HPDE6-E6E7 (cell line): Measurements from ENCODE around the gene ZDHHC17.
"Not testable (repeated sequence)": the region's sequence is repeated elsewhere in the genome, so short reads cannot be mapped to it uniquely, and the experiment has no call there.

Experiments
- DNase-seq: peaks from one replicate; pipeline ENCODE4 v3.0.0; 2011; ENCODE audit warnings: missing footprints; ENCODE audit errors: extremely low spot score

The ZDHHC17 gene

DNA sequence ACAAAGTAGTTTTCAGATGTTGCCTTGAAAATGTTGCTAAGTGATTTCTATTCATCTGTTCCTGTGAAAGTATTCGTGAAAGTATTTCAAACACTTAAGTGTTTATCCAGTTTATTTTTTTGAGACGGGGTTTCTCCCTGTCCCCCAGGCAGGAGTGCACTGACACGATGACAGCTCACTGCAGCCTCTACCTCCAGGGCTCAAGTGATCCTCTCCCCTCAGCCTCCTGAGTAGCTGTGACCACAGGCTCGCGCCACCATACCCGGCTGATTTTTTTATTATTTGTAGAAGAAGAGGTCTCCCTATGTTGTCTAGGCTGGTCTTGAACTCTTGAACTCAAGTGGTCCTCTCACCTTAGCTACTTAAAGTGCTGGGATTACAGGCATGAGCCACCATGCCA lies 1.7 kb downstream of the ZDHHC17 start:
- DNase-seq = no peak

DNA sequence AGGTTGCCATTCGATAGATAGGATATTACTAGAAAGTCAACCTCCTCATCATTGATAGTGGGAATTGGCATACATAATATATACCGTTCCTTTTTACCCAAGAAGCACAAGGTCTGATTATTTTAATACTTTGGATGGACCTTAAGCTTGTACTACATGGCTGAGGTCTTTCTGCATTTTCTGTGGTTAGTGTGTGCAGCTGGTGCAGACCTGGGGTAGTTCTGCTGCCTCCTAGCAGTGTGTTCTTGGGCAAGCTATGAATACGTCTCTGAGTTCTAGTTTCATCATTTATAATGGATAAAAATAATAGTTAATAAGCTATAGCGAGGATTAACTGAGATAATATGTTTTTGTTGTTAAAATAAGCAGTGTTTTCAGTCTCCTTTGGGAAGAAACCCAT lies 2.2 kb downstream of the ZDHHC17 start:
- no peak for DNase-seq

DNA sequence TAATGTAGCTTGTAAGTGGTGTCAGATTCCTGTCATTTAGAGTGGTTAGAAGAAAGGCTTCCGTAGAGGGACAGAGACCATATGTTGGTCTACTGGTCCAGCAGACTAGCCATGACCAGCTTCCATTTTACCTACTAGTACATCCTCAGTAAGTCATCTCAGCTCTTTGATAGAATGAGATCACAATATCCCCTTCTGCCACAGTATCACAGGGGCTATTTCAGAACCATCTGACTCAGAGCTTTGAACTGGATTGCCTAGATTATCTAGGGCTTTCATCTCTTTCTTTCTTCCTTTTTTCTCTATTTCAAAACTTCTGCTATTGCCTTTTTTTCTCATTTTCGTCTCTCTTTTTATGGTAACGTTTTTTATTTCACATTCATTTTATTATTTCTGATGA lies 4.7 kb downstream of the ZDHHC17 start:
- DNase-seq = no peak

DNA sequence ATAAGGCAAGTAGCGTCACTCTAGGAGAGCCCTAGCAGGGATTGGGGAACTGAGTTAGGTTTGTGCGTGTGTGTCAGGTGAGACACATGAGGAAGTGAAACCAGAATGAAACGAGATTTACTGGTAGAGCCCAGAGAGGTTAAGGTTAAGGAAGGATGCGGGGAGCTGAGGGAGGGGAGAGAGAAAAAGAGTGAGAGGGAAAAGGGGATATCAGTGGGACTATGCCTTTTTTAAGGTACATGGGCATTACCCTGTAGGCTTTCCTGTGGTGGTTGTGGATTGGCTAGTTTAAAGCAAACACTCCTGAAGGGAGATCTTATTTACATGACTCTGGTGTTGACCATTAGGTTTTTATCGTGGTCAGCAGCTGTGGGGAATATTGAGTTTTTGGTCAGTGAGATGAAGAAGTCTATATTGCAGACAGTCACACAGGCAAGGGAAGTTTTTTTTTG lies 13.9 kb downstream of the ZDHHC17 start:
- no peak for DNase-seq

DNA sequence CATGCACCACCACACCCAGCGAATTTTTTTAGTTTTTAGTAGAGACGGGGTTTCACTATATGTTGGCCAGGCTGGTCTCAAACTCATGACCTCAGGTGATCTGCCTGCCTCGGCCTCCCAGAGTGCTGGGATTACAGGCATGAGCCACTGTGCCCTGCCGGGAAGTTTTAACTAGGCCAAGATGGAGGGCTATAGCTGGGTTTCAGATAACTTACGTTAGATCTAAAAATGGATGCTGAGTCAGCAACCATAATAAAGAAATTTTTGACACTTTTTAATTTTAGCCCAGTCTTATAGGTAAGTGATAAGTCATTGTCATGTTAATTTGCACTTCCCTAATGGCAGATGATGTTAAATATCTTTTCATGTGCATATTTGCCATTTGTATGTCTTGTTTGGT lies 14.4 kb downstream of the ZDHHC17 start:
- no peak for DNase-seq

DNA sequence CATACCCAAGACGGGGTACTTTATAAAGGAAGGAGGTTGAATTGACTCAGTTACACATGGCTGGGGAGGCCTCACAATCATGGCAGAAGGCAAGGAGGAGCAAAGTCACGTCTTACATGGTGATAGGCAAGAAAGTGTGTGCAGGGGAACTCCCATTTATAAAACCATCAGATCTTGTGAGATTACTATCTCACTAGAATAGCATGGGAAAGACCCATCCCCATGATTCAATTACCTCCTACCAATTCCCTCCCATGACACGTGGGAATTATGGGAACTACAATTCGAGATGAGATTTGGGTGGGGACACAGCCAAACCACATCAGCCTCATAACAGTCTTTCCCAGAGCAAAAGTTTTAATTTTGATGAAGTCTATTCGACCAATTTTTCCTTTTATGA lies 15.4 kb downstream of the ZDHHC17 start:
- DNase-seq = not testable (repeated sequence)

DNA sequence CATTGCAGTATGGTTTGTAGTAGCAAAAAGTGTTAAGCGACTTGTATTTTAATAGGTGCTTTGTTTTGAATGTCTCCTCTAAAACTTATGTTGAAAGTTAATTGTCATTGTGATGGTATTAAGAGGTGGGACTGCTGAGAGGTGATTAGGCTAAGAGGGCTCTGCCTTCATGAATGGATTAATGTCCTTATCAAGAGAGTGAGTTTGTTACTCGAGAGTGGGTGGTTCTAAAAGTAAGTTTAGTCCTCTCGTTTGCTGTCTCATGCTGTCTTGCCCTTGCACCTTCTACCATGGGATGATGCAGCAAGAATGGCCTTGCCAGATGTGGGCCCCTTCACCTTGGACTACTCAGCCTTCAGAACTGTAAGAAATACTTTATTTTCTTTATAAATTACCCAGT lies 17.4 kb downstream of the ZDHHC17 start:
- no peak for DNase-seq

DNA sequence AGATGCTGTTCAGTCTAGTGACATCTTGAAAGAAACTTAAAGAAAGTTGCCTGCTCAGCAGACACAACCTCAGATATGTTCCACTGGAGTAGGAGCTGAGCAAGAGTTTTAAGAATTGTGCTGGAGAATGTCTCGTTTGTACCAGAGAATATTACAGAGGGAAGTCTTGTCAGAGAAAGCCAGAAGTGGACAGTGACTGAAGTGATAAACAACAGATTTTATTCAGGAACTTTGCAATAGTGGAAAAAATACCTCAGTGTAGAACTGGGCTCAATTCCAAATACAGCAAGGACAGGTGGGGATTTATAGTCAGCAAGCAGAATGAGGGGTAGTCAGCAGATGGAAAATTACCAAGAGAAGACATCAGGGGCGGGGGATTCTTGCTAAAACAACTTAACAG lies 18.6 kb downstream of the ZDHHC17 start:
- no peak for DNase-seq

DNA sequence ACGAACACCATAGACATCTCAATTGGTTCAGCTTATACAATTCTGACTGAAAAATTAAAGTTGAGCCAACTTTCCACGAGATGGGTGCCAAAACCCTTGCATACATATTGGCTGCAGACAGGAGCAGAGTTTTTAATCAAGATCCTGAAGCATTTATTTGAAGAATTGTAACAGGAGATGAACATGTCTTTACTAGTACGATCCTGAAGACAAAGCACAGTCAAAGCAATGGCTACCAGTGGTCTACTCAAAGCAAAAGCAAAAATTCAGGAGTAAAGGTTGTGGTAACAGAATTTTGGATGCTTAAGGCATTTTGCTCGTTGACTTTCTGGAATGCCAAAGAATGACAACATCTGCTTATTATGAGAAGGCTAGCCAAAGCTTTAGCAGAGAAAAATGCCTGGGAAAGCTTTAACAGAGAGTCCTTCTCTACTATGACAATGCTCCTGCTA lies 20.7 kb downstream of the ZDHHC17 start:
- no peak for DNase-seq

DNA sequence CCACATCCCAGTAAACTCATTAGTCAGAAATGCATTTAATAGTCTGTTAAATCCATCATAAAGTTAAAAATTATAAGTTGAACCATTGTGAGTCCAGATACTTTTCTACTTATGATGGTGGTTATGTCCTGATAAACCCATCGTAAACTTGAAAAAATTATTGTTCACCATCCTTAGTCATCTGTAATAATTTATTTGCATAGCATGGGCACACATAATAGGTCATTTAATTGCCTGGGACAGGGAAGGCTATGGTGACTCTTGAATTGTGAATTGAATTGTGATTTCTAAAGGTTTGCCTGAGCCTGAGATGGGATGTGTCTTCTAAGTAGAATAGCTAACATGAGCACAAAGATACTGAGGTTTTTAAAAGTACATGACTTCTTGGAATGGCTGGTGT lies 21.5 kb downstream of the ZDHHC17 start:
- DNase-seq = no peak

DNA sequence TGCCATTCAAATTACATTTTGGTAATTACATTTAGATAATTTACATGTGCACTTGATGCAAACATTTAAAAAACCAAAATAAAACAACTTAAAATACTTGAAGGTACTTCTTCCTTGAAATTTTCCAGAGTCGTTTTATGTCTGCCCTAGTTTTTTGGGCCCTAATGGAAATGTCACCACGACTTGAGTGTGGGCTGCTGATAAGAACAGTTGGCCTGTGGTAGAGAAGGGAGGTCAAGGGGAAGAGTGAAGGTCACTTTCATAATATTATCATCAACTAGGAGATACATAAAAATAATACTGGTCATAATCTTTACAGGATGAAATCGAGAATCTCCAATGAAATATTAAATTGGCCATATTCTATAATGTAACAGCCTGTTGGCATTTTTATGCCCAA lies 23.1 kb downstream of the ZDHHC17 start:
- DNase-seq = no peak

DNA sequence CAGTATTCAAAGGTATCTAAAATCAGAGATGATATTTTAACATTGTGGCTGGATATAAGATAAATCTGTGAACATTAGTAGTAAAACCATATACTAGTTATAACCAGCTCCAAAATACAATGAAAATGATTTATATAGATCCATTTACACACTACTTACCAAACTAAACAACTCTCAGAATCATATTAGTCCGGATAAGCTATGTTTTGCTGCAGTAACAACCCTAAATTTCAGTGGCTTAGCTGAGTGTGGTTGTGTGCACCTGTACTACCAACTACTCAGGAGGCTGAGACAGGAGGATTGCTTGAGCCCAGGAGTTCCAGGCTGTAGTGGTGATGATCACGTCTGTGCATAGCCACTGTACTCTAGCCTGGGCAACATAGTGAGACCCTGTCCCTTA lies 23.8 kb downstream of the ZDHHC17 start:
- no peak for DNase-seq

DNA sequence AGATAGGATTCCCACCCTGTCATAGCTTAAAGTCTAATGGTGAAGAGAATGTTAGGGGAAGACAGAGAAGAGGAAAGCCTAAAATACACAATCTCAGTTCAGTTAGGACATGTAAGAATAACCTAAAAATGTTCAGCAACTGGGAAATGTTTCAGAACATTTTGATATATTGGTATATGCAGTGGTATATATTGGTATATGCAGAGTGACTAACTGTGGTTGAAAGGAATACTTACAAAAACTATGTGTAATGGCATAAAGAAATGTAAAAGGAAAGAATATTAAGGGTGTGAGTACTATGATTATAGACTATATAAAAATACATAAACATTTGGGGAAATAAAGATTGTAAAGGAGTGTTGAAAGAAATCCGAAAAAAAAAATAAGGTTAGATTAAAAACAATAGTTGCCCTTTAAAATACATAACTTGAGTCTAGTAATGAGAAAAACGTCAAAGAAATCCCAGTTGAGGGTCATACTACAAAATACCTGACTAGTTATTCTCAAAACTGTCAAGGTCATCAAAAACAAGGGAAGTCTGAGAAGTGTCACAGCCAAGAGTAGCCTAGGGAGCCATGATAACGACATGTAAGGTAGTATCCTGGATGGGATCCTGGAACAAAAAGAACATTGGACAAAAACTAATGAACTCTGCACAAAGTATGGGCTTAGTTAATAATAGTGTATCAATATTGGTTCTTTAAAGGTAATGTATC lies 25.6 kb downstream of the ZDHHC17 start:
- no peak for DNase-seq

DNA sequence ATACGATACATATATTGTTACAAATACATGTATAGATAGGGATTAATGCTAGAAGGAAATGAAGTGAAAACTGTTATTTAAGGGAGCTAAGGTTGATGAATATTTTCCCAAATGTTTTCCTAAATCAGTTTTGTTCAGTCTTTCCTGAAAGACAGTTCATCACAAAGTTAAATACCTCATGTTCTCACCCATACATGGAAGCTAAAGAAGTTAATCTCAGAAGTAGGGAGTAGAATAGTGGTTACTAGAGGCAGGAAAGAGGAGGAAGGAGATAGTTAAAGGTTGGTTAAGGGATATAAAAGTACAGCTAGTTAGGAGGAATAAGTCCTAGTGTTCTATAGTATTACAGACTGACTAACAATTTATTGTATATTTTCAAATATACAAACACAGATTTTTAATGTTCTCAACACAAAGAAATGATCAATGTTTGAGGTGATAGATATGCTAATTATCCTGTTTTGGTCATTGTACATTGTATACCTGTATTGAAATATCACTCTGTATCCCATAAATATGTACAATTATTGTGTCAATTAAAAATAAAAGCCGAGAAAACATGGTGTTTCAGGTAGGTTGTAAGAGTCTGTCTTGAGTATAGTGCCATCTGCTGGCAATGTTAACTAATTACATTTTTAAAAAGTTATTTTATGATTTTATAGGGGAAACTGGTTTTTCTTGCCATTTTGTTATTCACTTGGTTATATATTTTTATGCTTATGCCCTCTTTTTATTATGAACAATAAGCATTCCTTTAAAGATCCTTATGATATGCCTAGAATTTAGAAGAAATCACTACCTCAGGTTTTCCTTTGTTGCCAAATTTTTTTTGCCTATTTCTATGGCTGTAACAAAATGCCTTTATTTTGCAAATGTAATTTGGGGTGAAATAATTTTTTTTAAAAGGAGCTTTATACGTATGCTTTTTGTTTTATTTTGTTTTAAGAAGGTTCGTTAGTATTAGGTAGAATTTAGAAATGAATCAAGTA lies 26.9 kb downstream of the ZDHHC17 start:
- peak; percentile 7 for DNase-seq

DNA sequence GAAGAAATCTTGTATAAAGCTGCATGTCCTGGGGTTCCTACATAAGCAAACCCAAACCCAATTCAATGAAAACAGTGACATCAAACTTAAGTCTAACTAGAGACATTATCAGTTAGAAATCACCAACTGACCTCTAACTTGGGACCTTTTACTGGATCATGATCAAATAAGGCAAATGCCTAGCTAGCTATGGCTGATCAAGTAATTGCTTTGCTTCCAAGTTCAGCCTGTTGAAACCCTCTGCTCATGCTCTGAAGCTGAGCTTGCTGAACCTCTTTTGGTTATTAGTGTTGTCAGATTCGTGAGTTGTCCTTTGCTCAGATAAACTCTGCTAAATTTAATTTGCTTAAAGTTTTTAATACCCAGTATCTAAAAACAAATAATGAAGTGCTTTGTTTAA lies 28.9 kb downstream of the ZDHHC17 start:
- no peak for DNase-seq

DNA sequence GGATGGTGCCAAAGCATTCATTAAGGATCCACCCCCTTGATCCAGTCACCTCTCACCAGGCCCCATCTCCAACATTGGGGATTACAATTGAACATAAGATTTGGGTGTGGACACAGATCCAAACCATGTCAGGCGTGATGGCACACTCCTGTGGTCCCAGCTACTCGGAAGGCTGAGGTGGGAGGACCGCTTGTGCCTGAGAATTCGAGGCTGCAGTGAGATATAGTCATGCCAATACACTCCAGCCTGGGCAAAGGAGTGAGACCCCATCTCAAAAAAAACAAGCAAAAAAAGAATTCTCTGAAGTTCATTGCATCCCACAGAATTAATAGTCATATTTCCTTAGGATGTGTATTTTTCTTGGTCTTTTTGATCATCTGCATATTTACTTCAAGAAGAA lies 34.9 kb downstream of the ZDHHC17 start:
- no peak for DNase-seq

DNA sequence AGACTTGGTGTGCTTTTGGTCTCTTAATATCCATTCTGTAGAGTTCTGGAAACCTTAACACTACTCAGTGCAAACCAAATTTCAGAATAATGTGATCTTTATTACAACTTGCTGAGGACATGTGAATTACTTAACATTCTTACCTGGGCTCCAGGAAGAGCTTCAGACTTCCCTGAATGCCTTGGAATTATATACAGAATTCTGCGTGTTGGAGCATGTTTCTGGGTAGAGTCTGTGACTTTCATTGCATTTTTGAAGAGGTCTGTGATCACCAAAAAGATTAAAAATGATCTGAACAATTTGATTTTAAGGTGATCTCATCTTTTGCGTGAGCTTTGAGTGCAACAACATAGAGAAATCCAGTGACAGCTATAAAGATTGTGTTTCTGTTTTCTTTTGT lies 35.4 kb downstream of the ZDHHC17 start:
- peak; percentile 11 for DNase-seq

DNA sequence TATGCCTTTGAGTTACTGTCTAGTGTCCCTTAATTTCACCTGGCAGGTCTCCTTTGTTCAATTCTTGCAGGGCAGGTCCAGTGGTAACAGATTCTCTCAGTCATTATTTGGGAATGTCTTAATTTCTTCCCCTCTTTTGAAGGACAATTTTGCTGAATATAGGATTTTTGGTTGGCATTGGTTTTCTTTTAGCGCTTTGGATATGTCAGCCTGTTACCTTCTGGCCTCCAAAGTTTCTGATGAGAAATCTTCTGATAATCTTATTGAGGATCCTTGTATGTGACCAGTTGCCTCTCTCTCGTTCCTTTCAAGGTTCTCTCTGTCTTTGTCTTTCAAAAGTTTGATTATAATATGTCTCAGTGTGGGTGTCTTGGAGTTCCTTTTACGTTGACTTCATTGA lies 38.1 kb downstream of the ZDHHC17 start:
- DNase-seq = no peak

DNA sequence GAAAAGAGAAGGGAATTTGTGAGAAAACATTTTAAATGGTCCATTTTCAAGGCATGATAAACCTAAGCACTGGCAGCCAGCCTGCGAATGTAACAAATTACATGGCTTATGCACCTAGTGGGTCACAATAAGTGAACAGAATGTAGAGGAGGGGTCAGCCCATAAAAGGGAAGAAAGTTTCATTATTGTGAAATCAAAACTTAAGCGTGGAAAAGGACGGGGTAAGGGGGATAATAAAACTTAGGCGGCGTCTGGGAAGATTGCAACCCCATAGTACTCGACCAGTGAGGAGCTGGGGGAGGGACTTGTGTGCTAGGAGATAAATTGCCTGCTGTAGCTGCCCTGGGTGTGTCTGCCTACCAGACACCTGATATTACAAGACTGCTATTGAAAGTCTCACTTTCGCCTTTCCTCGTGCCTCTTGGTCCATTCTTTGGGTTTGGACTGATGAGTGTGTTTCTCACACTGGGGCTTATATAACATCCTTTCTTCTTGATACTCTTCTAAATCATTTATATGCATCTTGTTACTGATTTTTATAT lies 40.6 kb downstream of the ZDHHC17 start:
- no peak for DNase-seq

DNA sequence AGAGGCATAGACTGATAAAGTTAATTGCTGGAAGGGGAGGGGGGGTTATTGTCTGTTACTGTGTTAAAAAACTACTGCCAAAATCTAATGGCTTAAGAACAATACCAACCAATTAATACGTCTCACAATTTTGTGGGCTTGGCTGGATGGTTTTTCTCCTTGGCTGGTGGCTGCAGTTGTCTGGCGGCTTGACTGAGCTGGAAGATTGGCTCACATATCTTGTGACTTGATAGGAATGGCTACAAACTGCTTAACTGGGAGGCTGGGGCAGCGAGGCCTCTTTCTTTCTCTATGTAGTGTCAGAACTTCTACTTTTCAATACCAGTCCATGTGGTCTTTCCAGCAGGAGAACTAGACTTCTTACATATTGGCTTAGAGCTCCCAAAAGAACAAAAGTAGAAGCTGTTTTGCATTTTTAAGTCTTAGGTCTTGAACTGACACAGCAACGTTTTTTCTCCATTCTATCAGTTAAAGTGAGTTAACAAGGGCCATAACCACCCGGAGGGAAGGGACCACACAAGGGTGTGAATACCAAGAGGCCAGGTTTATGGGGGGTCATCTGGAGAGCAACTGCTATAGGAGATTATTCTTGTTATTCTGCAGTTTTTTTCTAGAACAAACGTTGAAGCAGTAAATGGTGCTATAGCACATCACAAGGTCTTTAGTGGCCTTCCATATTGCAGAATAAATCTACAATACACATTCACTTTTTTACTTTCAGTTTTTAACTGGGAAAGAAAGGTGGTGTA lies 46.9 kb downstream of the ZDHHC17 start:
- no peak for DNase-seq

DNA sequence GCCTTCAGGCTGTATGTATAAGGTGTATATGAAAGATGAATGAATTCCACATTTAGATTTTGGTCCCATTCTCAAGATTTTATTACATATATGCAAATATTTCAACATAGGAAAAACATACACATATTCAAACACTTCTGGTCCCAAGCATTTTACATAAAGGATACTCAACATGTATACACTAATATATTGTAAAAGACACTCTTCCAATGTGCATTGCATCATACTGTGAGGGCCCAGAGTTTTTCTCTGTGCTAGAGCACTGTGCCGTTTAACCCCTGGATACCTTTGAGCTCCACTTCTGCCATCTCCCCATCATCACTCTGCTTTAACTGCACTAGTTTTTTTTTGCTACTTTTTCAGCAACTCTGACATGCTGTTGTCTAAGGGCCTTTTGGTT lies 48.1 kb downstream of the ZDHHC17 start:
- no peak for DNase-seq

DNA sequence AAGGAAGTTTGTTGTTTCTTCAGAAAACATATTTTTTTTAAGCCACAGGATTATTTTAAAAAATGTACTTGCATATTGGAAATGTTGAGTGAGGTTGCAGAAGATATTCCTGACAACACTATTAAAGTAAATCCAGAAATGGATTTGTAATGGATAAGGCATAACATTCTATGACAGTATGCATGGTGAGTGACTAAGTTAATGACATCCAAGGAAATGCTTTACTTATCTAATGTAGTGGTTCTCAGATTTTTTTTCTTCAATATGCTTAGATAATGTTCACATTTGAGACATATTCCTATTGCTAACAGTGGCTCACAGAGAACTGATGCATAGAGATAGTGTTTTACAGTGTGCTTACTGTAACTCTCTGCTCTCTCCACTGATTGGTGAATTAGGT lies 49.4 kb downstream of the ZDHHC17 start:
- no peak for DNase-seq
